ENCODE results near the gene PFDN6.

- TF ChIP-seq POLR2A (IDR thresholded peaks at IDR 0.05), result no peak
- TF ChIP-seq, protein P1, sequence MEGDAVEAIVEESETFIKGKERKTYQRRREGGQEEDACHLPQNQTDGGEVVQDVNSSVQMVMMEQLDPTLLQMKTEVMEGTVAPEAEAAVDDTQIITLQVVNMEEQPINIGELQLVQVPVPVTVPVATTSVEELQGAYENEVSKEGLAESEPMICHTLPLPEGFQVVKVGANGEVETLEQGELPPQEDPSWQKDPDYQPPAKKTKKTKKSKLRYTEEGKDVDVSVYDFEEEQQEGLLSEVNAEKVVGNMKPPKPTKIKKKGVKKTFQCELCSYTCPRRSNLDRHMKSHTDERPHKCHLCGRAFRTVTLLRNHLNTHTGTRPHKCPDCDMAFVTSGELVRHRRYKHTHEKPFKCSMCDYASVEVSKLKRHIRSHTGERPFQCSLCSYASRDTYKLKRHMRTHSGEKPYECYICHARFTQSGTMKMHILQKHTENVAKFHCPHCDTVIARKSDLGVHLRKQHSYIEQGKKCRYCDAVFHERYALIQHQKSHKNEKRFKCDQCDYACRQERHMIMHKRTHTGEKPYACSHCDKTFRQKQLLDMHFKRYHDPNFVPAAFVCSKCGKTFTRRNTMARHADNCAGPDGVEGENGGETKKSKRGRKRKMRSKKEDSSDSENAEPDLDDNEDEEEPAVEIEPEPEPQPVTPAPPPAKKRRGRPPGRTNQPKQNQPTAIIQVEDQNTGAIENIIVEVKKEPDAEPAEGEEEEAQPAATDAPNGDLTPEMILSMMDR (IDR thresholded peaks at IDR 0.05), result no peak
Observed at GRCh38 chr6:33264015-33264414, 25.4 kb upstream of the PFDN6 start.

All from testis (tissue), 2 donors.